ENCODE results near the gene HABP2. TPM values are rescaled to one million over a fixed set of nuclear protein-coding genes. Genes with fewer than 3 reads are reported as not detected.

Gene HABP2
- total RNA-seq, 1 experiment from 2014 or later = not detected

DNA sequence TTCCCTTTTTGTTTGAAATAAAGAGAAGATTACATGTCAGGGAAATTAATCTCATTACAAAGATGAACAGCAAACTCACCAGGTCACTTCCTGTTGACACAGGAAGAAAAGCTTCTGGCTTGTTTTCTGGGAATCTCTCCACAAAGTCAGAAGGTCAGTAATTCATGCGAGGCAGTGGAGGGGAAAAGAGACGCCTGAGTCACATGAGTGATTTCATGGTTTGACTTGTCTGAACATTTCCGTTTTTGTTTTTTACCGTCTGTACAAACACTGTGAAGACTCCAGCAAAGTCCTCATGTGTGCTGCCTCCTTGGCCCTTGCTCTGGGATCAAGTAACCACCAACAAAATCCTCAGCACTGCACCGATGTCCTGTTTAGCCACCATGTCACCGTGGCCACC lies 2.5 kb upstream of the HABP2 start:
- H3K14ac ChIP-seq (ENCODE audit: insufficient read depth, low read length) = no peak overlapping the region
- no peak overlapping the region for H3K4me2 ChIP-seq (ENCODE audit: insufficient read depth, insufficient read length, low read length)
- no peak overlapping the region for H2BK12ac ChIP-seq (ENCODE audit: insufficient read length, low read depth, low read length)
- H2BK20ac ChIP-seq (ENCODE audit: low read depth, low read length, poor library complexity, severe bottlenecking) = no peak overlapping the region
- H4K91ac ChIP-seq (ENCODE audit: insufficient read length, low read depth, low read length) = no peak overlapping the region
- Mint-ChIP-seq H3K4me1 (peaks cover 9 to 15% of the 10 kb centered on the region in 2 experiments; a peak in 2 of 4 replicates), H3K9me3 (no peaks in the 10 kb centered on the region; a peak in 1 of 5 replicates), H3K36me3 (ENCODE audit: insufficient read depth in 1 of 3, low read depth in 3 of 3) (no peaks in the 10 kb centered on the region), H3K27ac (no peak overlapping the region), H3K4me3 (no peak overlapping the region), H3K27me3 (ENCODE audit: low read depth) (peaks cover 100% of the 10 kb centered on the region)
- peaks cover 32% of the 10 kb centered on the region; the same call in 1 of the 2 replicates for H3K27me3 ChIP-seq (ENCODE audit: insufficient read depth, low read length)
- no peak overlapping the region for H2BK120ac ChIP-seq (ENCODE audit: low read depth, low read length, poor library complexity, severe bottlenecking)
- H3K27ac ChIP-seq (ENCODE audit: insufficient read length, low read depth, low read length) = no peak overlapping the region
- H4K8ac ChIP-seq (replicated peaks; ENCODE audit: insufficient read length, low read depth, low read length) = no peak overlapping the region
- H2AFZ ChIP-seq (ENCODE audit: low read length) = no peak overlapping the region
- DNase-seq = no peak
- no peak overlapping the region for H2AK5ac ChIP-seq (ENCODE audit: insufficient read length, low read length)
- no peaks in the 10 kb centered on the region for H3K79me2 ChIP-seq (ENCODE audit: insufficient read depth, low read length)
- no peaks in the 10 kb centered on the region for H3K9me3 ChIP-seq (ENCODE audit: control insufficient read depth, low read depth, low read length)
- no peak overlapping the region for H3K4ac ChIP-seq (ENCODE audit: low read depth, low read length)
- H3K23ac ChIP-seq (ENCODE audit: insufficient read length, low read depth, low read length) = no peak overlapping the region
- H3K79me1 ChIP-seq (ENCODE audit: insufficient read depth, low read depth, low read length, poor library complexity, severe bottlenecking) = no peaks in the 10 kb centered on the region
- TF ChIP-seq, protein P1, sequence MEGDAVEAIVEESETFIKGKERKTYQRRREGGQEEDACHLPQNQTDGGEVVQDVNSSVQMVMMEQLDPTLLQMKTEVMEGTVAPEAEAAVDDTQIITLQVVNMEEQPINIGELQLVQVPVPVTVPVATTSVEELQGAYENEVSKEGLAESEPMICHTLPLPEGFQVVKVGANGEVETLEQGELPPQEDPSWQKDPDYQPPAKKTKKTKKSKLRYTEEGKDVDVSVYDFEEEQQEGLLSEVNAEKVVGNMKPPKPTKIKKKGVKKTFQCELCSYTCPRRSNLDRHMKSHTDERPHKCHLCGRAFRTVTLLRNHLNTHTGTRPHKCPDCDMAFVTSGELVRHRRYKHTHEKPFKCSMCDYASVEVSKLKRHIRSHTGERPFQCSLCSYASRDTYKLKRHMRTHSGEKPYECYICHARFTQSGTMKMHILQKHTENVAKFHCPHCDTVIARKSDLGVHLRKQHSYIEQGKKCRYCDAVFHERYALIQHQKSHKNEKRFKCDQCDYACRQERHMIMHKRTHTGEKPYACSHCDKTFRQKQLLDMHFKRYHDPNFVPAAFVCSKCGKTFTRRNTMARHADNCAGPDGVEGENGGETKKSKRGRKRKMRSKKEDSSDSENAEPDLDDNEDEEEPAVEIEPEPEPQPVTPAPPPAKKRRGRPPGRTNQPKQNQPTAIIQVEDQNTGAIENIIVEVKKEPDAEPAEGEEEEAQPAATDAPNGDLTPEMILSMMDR (conservative IDR thresholded peaks at IDR 0.05) = no peak
- H3K56ac ChIP-seq (ENCODE audit: insufficient read length, low read depth, low read length) = no peak overlapping the region
- no peak overlapping the region for H2BK15ac ChIP-seq (ENCODE audit: low read depth, low read length)
- peaks cover 3% of the 10 kb centered on the region for H4K20me1 ChIP-seq (ENCODE audit: control insufficient read depth, insufficient read depth, insufficient read length)
- H3K23me2 ChIP-seq (ENCODE audit: insufficient read length, low read depth, low read length, poor library complexity, severe bottlenecking) = no peaks in the 10 kb centered on the region
- no peaks in the 10 kb centered on the region for H3K4me1 ChIP-seq (ENCODE audit: insufficient read depth, low read length)
- no peak overlapping the region for H3K18ac ChIP-seq (ENCODE audit: insufficient read length, low read depth, low read length)
- H4K5ac ChIP-seq (ENCODE audit: insufficient read length, low read depth, low read length) = no peak overlapping the region
- H2BK5ac ChIP-seq (ENCODE audit: insufficient read length, low read length) = no peak overlapping the region
- WGBS (ENCODE audit: extremely low coverage, insufficient read length, low lambda C conversion rate) = no CpG with 5 or more reads among the region's 6 CpGs
- H3K9ac ChIP-seq (ENCODE audit: extremely low read depth, insufficient read length, low read length) = no peak overlapping the region
- H3T11ph ChIP-seq (ENCODE audit: low read length) = no peak overlapping the region
